Ramos (cell line): ENCODE results near the gene DUSP23.

ENCODE experiments used
- in situ Hi-C: fragments of 300-500 bp; cut with MboI; formaldehyde crosslinking; loops from one replicate; pipeline ENCODE4 v1.14.3; 2022; ENCODE audit warnings: low sequenced_read_pairs; ENCODE audit not compliant: unreplicated experiment

Gene DUSP23

DNA sequence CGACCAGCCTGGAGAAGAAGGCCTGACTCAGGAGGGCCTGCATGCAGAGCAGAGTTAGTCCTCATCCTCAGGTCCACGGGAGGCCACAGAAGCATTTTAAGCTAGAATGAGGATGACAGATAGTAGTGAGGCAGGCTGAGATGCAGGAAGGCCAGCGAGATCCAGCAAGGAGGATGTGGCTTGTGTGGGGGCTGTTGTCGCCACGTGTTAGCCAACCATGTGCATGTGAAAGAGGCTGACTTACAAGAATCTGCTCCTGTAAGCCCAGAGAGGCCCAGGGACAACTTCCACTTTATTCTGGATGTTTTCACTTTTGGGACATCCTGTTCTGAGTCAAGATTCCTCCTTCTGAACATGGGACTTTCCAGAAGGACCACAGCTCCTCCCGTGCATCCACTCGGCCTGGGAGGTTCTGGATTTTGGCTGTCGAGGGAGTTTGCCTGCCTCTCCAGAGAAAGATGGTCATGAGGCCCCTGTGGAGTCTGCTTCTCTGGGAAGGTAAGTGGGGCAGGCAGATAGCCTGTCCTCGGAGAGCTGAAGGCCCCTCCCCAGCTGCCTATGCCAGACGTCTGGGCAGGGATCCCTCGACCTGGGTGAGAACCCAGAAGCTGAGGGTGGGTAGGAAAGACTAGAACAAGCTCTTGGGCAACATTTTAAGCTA, 45.8 kb downstream of the DUSP23 start, which contains the start of gene SLAMF8:
TSS of gene SLAMF8 (plus strand) at position 433 of the 661 bp plus-strand sequence. CDS start at position 459, 26 bp downstream.
- in situ Hi-C loops, result no loop called here

DNA sequence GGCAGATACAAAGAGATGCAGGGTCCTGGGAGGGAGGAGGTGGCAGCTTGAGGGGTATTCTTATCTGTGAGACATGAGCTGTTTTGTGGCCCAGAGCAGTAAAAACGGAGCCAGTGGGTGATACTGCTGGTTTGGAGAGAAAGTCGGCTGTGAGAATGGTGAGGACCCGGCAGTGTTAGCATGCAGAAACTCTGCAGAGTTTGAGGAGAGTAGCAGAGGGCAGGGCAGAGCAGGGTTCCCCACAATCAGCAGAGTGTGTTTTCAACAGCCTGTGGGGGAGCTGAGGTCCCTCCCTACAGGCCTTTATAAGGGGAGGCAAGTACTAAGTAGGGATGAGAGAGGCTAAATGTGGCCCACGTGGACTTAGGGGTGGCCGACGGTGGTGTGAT, 46.3 kb downstream of the DUSP23 start:
- in situ Hi-C loops, result no loop called here

DNA sequence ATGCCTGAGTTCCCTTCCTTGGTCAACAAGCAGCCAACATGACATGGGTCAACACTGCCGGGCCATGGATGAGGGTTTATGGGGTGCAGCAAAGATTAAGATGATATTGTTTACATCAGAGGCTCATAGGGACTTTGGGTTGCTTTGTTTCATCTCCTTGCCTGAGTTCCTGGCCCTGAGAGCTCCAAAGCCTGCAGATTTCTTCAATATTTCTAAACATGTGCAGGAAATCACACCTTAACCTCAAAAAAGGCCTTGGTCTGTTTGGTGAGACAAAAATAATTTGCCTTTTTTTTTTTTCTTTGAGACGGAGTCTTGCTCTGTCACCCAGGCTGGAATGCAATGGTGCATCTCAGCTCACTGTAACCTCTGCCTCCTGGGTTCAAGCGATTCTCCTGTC, 46.8 kb downstream of the DUSP23 start:
- in situ Hi-C loops, result no loop called here

DNA sequence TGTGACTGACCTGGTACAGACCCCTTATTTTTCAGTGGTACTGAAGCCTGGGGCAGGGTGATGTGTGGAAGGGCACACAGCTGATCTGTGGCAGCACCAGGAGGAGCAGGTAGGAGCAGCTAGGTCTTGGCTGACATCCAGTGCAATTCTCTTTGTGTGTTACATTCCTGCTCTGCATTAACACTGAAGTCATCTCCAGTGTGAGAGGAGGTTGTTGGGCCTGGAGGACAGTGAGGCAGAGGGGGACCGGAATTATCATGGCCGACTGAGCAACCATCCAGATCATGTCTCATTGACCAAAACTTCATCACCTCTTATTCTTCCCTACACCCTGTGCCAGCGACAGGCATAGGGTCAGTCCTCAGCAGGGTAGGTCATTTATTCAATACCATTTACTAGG, 47.4 kb downstream of the DUSP23 start:
- in situ Hi-C loops, result no loop called here

DNA sequence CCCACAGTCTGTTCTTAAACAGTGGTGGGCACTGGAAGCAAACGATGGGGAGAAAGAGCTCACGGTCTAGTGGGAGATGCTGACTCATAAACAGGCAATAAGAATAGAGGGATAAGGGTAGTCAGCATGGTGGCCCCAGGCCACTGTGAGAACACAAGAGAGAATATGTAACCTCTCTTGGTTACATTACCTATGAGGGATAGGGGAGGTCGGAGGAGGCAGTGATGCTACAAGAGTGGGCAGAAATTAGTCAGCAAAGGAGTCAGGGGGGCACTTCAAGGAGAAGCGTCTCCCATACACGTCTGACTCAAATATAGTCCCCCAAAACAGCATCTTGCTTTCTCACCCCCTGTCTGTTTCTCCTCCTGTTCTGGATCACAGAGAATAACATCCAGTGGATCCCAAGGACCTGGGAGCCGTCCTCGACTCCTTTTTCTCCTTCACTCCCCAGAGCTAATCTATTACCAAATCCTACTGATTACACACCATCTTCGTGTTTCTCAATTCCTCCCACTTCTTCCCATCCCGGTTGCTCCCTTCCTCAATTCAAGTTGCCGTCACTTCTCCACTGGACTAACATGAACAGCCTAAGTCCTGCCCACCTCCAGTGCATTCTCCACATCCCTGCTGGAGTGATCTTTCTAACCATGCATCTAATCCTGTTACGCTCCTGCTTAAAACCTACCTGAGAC, 48.0 kb downstream of the DUSP23 start:
- in situ Hi-C loops, result no loop called here

DNA sequence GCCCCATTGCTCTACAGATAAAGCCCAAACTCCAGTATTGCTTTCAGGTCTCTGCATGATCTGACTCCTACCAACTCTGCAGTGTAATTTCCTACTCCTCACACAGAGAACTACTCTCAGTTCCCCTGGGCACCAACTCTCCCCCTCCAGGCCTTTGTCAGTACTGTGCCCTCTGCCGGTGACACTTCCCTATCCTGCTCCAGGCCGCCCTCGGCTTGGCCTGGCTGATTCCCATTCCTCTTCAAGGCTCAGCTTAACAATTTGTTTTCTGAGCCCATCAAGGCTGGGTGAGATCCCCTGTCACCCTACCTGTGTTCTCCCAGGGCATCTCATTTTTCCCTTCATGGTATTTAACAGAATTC, 48.5 kb downstream of the DUSP23 start:
- in situ Hi-C loops, result no loop called here

DNA sequence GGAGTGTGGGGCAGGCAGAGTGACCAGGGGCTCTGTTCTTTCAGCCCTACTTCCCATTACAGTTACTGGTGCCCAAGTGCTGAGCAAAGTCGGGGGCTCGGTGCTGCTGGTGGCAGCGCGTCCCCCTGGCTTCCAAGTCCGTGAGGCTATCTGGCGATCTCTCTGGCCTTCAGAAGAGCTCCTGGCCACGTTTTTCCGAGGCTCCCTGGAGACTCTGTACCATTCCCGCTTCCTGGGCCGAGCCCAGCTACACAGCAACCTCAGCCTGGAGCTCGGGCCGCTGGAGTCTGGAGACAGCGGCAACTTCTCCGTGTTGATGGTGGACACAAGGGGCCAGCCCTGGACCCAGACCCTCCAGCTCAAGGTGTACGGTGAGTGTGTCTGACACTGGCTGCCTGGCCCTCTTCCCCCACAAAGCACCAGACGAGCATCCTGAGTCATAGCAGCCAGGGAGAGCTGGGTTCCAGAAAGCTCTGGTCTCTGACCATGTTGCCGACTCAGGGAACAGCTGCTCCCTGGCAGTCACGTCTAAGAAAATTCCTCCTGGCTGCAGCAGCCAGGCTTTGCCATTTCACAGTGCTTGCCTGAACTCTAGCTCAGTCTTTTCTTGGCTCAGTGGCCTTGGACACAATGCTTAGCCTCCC, 49.2 kb downstream of the DUSP23 start:
- in situ Hi-C loops, result no loop called here

DNA sequence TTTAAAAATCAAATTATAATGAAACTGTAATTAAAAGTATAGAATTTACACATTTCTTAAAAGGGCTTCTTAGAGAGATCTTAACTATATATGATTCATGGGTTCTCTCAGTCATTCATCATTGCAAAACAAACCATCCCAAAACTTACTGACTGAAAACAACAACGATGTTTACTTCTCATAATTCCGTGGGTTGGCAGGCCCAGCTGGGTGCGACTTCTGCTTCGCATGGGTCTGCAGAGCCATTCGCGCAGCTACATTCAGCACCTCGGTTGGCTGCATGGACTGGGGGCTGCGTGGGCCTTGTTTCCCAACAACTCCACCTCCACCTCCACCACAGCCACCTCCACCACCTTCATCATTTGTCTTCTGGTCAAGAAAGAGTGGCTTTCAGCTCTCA, 50.0 kb downstream of the DUSP23 start:
- in situ Hi-C loops, result no loop called here

DNA sequence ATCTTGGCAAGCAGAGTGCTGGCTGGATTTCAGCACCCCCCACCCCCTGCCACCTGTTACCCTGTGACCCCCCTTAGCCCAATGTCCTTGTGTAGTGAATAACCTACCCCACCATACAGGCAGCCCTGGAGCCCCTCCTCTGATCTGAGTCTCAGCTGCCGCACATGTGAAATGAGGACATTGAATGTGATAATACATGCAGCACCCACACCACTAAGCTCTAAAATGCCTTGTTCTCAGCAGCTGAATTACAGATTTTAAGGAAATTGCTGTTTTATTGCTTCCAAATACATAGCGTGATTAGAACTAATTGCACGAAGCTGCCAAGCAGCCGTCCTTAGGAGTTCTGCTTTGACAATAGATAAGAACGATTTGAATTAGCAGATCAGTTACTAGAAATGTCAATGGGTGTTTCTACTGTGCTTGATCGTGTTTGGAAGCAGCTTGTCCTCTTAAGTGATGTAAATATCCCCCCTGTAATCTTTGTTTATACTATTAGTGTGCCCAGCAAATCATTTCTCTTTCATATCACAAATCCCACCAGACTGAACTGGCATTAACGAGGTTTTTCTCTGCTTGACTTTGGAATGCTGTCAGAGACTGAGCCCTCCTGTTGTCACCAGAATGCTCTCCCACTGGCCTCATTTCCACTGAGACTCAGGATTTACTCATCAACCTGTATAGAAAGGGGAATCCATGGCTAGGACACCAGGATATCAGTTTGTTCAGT, 50.8 kb downstream of the DUSP23 start:
- in situ Hi-C loops, result no loop called here
